A549 (cell line): Measurements from ENCODE around the gene CACNA1I.

Experiments used
- FOXS1 ChIP-seq: fragments of 250-450 bp; sonication (Bioruptor Pico); IDR thresholded peaks from 2 replicates; pipeline ENCODE4 v1.5.0; 2020; ENCODE audit warnings: mild to moderate bottlenecking, moderate library complexity
- JUNB ChIP-seq: fragments of >200 bp; sonication (Bioruptor Twin); formaldehyde crosslinking; IDR thresholded peaks from 2 replicates; pipeline ENCODE4 v1.6.1; 2016
- MAFK ChIP-seq: fragments of 450-650 bp; IDR thresholded peaks from 2 replicates; pipeline ENCODE4 v1.6.1; 2014; ENCODE audit not compliant: partially characterized antibody
- POLR2A ChIP-seq: IDR thresholded peaks from 2 replicates; pipeline ENCODE4 v1.6.1; 2012; ENCODE audit warnings: mild to moderate bottlenecking, low read length
- SMC3 ChIP-seq: fragments of >200 bp; sonication (Bioruptor Twin); formaldehyde crosslinking; IDR thresholded peaks from 3 replicates; pipeline ENCODE4 v1.6.1; 2018; ENCODE audit warnings: inconsistent platforms
- TF ChIP-seq, protein P1 (sequence below): fragments of >200 bp; sonication (Bioruptor Twin); formaldehyde crosslinking; IDR thresholded peaks from 3 replicates; pipeline ENCODE4 v1.5.1; 2016
- TF ChIP-seq, protein P2 (sequence below): fragments of >200 bp; sonication (Bioruptor Twin); formaldehyde crosslinking; IDR thresholded peaks from 3 replicates; pipeline ENCODE4 v1.6.1; 2016
- TF ChIP-seq, protein P3 (sequence below): fragments of 150-350 bp; IDR thresholded peaks from 2 replicates; pipeline ENCODE4 v1.6.1; 2014; ENCODE audit warnings: low read depth, mild to moderate bottlenecking, low read length

DNA sequence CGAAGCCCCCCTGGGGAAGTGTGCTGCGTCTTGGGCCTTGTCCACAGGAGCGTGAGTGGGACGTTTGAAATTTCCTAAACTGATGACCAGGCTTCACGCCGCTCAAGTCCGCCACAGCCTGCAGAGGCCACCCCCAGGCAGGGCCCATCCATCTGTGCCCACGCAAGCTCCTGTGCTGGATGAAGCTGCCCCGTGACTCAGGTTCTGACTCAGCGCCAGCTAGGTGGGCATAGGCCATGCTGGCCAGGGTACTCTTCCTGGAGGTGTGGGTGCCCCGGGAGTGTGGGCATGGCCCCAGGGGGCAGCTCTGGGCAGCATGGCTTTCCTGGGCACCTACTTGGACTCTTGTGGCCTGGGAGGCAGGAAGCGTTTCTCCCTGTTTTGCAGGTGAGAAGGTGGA is 134.8 kb downstream of the CACNA1I start:
- TF ChIP-seq SMC3: no peak
- TF ChIP-seq FOXS1 (CRISPR knock-in tag): no peak
- no peak for TF ChIP-seq POLR2A
- TF ChIP-seq, protein P1, sequence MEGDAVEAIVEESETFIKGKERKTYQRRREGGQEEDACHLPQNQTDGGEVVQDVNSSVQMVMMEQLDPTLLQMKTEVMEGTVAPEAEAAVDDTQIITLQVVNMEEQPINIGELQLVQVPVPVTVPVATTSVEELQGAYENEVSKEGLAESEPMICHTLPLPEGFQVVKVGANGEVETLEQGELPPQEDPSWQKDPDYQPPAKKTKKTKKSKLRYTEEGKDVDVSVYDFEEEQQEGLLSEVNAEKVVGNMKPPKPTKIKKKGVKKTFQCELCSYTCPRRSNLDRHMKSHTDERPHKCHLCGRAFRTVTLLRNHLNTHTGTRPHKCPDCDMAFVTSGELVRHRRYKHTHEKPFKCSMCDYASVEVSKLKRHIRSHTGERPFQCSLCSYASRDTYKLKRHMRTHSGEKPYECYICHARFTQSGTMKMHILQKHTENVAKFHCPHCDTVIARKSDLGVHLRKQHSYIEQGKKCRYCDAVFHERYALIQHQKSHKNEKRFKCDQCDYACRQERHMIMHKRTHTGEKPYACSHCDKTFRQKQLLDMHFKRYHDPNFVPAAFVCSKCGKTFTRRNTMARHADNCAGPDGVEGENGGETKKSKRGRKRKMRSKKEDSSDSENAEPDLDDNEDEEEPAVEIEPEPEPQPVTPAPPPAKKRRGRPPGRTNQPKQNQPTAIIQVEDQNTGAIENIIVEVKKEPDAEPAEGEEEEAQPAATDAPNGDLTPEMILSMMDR: no peak
- TF ChIP-seq, protein P2, sequence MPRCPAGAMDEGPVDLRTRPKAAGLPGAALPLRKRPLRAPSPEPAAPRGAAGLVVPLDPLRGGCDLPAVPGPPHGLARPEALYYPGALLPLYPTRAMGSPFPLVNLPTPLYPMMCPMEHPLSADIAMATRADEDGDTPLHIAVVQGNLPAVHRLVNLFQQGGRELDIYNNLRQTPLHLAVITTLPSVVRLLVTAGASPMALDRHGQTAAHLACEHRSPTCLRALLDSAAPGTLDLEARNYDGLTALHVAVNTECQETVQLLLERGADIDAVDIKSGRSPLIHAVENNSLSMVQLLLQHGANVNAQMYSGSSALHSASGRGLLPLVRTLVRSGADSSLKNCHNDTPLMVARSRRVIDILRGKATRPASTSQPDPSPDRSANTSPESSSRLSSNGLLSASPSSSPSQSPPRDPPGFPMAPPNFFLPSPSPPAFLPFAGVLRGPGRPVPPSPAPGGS: no peak
- no peak for TF ChIP-seq MAFK
- no peak for TF ChIP-seq JUNB
- TF ChIP-seq, protein P3, sequence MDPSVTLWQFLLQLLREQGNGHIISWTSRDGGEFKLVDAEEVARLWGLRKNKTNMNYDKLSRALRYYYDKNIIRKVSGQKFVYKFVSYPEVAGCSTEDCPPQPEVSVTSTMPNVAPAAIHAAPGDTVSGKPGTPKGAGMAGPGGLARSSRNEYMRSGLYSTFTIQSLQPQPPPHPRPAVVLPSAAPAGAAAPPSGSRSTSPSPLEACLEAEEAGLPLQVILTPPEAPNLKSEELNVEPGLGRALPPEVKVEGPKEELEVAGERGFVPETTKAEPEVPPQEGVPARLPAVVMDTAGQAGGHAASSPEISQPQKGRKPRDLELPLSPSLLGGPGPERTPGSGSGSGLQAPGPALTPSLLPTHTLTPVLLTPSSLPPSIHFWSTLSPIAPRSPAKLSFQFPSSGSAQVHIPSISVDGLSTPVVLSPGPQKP: no peak
